ENCODE measurements around the gene COL23A1.
A peak's percentile ranks its signal among the peaks of the same experiment; 100 is the strongest.
"Not testable (repeated sequence)": the region's sequence is repeated elsewhere in the genome, so short reads cannot be mapped to it uniquely, and the experiment has no call there.

The COL23A1 gene

DNA sequence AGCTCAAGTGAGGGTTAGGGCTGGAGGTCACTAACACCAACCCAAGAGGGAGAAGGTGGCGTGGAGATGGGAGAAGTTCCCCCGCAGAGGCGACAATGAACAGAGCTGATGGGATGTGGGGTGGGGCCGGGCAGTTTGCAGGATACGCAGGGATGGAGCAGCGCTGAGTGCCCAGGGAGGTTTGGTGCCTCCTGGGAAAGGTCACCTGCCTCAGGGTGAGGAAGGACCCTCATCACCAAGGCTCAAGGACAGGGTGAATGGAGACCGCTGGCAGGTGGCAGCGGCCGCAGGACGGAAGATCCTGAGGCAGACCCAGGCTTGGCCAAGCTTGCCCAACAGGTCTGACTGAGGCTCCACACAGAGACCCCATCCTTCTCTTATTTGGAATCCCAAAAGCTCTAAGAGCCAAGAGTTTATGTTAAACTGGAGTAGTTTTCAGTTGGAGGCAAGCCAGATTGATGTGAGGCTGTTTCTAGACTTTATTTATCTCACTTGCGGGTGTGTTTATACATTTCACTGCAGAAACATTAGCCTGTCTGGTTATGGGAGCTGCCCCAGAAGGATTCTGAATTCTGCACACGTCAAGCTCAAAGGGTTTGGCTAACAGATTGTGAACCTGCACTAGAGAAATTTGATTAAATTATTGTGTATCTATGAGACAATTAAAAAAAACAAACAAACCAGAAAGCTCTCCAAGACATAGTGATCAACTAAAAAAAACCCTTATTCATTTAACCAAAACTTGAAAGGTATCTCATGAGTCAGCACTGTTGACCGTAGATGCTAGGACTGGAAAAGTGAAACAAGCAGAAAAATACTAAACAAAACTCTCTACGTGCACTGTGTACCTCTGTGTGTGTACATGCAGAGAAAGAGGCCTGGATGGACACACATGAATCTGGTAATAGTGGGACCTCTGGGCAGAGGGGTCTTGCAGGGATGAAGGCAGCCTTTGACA, 211.4 kb downstream of the COL23A1 start:
- DNase-seq (ENCODE audit: low spot score): no peak

DNA sequence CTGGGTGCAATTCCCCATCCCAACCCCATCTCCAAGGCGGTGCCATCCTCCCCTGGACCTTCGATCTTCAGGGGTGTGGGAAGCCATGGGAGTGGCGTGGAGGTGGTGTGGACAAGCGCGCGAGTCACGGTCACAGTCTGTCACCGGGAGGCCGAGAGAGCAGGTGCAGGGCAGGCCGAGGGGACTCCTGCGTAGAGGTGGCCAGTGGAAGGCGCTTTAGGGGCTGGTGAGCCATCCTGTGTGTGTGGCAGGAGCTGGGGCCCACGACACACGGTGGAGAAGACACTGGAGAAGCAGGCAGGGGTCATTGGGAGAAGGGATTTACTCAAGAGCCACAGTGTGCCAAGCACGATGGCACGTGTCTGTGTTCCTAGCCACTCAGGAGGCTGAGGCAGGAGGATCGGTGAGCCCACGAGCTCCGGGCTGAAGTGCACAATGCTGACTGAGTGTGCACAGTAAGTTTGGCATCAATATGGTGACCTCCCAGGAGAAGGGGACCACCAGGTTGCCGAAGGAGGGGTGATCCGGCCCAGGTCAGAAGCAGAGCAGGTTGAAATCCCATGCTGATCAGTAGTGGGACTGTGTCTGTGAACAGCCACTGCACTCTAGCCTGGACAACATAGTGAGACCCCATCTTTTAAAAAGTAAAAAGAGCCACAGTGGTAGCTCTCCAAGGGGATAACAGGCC, 212.5 kb downstream of the COL23A1 start:
- no peak for DNase-seq (ENCODE audit: low spot score)

DNA sequence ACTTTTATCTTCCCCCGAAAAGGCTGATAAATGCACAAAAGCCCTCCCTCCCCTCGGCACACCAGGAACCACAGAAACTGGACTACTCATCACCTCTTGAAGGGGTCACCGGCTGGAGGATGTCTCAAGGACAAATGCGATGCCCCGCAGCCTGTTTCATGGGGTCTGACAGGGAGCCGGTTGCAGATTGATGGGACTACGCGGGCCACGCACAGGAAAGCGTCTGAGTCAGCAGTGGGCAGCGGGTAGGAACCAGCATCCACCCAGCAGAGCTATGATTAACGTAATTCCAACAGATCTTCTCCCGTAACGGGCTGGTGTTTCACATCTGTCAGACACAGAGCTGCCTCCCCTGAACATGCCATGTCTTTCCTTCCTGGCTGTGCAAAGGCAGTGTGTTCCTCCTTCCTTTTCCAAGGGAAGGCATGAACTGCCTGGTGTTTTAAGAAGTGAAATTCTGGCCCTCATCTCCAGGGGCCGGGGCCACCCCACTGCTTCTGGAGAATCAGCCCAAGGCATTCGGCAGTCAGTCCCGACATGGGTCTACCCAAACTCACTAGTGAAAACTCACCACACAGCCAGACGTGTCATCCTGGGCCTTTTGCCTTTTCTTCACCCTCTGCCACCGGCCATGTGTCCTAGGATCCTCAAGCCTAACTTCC, 213.1 kb downstream of the COL23A1 start:
- DNase-seq (ENCODE audit: low spot score): no peak

- DNase-seq (ENCODE audit: low spot score): no peak
Measured at GRCh38 chr5:178375348-178375747, 214.8 kb downstream of the COL23A1 start.

DNA sequence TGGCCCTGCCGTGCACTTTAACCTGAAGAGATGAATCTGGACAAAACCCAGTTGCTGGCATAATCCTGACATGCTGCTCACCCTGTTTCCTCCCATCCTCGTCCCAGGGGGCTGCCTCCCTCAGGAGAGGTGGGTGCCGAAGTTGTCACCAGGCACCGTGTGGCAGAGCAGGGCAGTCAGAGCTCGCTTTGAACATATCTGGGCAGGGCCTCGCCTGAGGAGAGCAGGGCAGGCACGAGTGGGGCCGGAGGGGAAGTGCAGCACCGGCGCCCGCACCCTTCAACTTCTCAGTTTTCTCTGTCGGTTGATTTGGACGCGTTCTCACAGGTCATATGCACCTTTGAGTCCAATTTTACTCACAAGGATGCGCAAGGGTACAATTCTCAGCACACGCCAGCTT, 216.5 kb downstream of the COL23A1 start:
- DNase-seq (ENCODE audit: low spot score): no peak

DNA sequence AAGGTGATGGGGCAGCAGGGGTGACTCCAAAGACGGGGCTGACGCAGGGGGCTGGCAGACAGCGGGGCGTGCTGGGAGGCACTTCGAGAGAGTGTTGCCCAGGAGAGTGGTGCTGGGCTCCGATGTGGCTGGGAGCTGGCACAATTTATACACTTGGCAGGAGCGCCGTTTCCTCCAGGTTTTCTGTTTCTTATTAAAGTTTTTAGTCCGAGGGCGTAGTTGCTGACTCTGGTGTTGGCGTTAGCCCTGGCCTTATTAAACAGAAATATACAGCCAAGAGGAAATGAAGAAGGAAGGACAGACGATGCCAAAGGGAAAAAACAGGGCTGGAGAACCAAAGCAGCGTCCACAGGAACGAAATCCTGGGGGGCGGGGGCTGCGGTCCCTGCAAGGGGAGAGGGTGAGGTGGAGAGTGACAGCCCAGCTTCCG, 218.0 kb downstream of the COL23A1 start:
- DNase-seq (ENCODE audit: low spot score): peak; percentile 21

- DNase-seq (ENCODE audit: low spot score): no peak
Measured at GRCh38 chr5:178371362-178372111, 218.7 kb downstream of the COL23A1 start.

- DNase-seq (ENCODE audit: low spot score): no peak
Measured at GRCh38 chr5:178370102-178370501, 220.1 kb downstream of the COL23A1 start.

DNA sequence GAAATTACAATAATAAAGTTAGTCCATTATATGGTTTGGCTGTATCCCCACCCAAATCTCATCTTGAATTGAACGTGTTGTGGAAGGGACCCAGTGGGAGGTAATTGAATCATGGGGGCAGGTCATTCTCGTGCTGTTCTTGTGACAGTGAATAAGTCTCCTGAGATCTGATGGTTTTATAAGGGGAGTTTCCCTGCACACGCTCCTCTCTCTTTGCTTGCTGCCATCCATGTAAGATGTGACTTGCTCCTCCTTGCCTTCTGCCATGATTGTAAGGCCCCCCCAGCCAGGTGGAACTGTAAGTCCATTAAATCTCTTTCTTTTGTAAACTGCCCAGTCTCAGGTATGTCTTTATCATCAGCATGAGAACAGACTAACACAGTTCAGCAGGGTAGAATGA, 220.7 kb downstream of the COL23A1 start:
- not testable (repeated sequence) for DNase-seq (ENCODE audit: low spot score)

DNA sequence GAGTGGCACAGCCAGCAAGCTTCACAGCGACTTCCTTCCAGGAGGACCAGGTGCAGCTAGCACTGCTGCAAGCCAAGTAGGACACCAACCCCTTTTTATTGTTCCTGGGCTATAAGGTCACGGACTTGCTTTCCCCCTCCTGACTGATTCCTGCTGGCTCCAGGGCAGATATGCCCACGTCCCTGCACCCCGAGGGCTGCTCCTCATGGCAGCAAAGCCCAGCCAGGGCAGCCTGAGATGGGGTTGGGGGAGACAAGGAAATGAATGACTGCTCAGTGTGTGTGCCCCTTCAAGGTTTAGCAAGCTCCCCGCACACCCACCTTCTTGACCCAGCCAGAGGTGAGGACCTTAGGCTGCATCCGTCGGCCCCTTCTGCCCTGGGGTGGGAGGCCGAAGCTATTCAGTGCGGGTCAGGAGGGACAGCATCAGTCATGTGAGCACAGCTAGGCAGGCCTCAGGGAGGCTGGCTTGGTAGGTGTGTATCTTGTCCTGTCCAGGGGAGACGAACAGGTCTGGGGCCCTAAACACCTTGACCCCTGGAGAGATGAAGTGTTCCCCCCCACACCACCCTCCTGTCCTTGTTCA, 221.4 kb downstream of the COL23A1 start:
- no peak for DNase-seq (ENCODE audit: low spot score)

- no peak for DNase-seq (ENCODE audit: low spot score)
Measured at GRCh38 chr5:178368274-178368673, 221.9 kb downstream of the COL23A1 start.

DNA sequence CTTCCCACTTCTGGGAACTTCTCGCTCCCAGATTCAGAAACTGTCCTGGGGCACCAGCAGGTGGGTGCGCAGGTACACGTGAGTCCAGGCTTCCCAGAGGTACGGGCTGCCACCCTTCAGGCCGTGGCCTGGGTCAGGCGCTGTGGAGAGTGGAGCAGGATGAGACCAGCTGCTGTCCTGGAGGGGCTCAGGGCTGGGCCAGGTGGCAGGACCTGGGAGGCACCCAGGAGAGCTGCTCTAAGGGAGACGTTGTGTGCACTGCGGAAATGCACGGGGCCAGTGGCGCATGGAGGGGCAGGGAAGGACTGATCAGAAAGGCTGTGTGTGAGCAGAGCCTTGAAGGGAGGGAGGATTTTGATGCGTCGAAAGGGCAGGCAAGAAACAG, 222.5 kb downstream of the COL23A1 start:
- DNase-seq (ENCODE audit: low spot score): no peak

DNA sequence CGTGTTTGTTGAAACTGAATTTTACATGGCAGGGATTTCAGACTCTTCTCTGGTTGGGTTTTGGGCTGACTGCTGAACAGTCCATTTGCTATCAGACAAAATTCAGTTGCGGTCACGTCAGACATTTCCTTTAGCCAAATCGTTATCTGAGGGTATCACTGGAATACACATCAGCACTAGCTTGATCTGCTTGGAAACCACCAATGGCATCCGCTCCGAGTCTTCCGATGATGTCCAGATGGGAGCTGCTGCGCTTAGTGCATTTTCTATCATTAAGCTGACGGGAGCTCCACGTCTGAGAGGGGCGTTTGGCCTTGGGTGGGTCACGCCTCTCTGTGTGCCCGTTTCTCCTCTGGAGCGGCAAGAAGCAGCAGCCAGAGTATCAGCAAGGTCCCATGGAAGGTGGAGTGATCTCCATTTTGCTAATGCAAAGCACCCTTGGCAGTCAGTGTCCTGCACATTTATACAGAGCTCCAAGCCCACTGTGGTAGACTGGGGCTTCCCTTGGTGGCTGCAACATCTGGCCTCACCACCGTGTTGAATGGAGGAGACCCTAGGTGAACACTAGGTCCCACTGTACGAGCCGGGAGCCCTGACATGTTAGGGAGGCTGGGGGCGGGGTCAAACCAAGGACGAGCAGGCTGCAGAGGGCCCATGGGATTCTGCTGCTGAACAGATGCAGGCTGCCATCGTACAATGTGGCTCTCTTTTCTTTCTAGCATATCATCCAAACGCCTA, 223.0 kb downstream of the COL23A1 start:
- DNase-seq (ENCODE audit: low spot score): no peak

- DNase-seq (ENCODE audit: low spot score): no peak
Measured at GRCh38 chr5:178365501-178366440, 224.4 kb downstream of the COL23A1 start.

- no peak for DNase-seq (ENCODE audit: low spot score)
Measured at GRCh38 chr5:178364326-178364675, 225.9 kb downstream of the COL23A1 start.

- no peak for DNase-seq (ENCODE audit: low spot score)
Measured at GRCh38 chr5:178363501-178364325, 226.5 kb downstream of the COL23A1 start.

GRCh38 chr5:178361657-178362445, 228.3 kb downstream of the COL23A1 start:
- no peak for DNase-seq (ENCODE audit: low spot score)

DNA sequence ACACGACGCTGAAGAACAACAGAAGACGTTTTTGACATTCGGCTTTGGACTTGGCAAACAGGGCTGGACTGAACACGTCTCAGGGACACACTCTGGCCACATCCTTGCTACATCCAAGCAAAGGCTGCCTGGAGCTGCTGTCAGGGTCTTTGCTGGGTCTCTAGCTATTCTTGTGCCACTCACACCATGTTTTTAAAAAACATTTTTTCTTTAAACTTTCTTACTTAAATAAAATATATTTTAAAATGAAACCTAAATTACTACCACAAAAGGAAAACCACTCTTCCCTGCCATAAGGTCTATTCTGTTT, 229.3 kb downstream of the COL23A1 start:
- no peak for DNase-seq (ENCODE audit: low spot score)
